GM21528 (cell line): ENCODE data around the gene IDE.
"Not testable (repeated sequence)": the region's sequence is repeated elsewhere in the genome, so short reads cannot be mapped to it uniquely, and the experiment has no call there.

Experiments used
- ATAC-seq: cut with Tn5 transposase; IDR thresholded peaks from one replicate; pipeline ENCODE4 v1.9.1; 2021; ENCODE audit warnings: mild to moderate bottlenecking, moderate library complexity; ENCODE audit not compliant: unreplicated experiment, low FRiP score

The IDE gene

DNA sequence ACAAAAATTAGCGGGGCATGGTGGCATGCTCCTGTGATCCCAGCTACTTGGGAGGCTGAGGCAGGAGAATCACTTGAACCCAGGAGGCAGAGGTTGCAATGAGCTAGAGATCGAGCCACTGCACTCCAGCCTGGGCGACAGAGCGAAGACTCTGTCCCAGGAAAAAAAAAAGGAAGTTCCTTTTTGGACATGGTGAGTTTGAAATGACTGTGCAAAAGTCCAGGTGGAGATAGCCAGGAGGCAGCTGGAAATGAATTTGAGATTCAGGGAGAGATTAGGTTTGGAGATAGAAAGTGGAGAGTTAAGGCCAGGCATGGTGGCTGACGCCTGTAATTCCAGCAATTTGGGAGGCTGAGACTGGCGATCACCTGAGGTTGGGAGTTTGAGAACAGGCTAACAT, 143.8 kb downstream of the IDE start:
- no peak for ATAC-seq

DNA sequence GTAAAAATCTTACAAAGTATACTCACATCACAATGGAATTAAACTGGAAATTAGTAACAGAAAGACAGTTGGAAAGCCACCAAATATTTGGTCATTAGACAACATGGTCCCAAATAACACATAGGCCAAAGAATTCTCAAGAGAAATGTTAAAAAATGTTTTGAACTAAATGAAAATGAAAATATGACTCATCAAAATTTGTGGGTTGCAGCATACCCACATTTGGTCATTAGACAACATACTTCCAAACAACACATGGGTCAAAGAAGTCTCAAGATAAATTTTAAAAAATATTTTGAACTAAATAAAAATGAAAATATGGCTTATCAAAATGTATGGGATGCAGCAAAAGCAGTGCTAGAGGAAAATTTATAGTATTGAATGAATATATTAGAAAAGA, 152.3 kb downstream of the IDE start:
- ATAC-seq, result no peak

DNA sequence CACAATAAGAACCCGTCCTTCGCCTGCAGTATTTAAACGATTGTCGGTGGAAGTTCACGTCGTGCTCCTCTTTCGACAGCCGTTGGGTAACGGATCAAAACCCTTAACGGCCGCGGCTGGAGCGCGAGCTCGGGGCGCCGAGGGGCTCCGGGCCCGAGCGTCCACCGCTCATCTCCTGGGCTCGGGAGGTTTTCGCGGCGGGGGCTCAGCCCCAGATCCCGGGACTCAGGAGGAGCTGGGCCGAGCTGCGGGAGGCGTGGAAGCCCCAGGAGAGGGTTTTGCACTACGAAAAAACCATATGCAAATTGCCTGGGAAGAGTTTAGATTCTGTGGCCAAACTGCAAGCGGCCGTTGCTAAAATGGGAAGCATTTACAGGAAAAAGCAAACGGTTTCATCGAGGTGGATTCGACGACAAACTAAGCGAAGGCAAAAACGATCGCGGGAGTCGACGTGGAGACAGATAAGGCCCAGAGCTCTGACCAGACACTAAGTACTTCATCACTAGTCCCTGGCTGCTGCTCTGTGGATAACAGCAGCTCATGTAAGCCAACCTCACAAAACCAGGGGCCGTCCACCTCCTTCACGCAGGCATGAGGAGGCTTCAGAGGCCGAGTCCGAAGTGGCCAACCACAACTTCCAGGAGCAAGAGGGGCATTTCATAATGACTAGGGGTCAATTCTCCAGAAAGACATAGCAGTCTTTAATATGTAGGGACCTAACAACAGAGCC, 153.2 kb downstream of the IDE start:
- ATAC-seq, result no peak

DNA sequence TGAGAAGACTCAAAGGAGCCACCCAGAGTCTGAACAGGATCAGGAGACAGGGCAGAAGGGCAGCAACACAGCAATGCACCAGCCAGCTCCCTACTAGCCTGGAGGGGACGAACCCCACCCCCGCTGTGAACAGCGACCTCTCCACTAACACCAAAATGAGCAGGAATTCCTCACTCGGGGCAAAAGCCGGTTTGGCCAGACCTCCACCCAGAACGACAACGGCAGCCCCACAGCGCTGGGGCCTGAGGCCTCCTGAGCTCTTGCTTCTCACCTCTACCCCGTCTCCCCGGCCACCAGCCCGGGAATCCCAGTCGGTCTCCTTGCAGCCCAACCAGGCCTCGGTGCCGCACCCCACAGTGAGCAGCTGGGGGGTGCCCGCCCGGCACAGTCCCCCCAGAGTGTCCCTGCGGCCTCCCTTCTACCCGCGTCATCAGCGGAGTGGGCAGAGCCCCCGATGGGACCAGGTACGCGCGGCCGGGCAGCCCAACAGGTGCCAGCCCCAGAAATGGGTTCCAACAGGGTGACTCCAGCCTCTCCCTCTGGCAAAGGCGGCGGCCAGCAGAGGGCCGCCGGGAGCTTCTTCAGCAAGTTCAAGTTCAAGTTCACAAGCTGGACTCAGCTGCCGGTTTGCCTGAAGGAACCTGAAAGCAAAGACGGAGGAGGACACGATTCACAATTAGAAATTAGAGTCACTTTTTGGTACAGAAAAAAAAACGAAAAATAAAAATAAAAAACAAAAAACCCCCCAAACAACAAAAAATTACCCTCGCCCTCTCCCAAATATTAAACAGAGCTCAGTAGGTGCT, 153.9 kb downstream of the IDE start:
- no peak for ATAC-seq

DNA sequence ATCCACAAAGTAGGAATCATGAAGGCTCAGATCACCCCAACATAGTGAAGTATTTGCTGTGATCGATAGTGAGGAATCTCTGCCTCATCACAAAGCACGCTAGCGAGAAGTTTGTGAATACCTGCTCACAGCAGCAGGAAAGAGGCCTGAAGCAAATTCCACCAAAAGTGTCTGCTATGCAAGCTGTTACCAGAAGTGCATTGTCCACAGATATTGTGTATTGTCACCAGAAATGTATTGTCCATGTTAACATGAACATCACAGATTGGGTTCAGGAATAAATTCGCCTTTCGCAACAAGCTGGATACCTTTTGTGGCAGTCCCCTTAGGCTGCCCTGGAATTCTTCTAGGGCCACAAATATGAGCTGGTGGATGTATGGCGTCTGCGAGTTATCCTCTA, 155.0 kb downstream of the IDE start:
- ATAC-seq, result no peak

DNA sequence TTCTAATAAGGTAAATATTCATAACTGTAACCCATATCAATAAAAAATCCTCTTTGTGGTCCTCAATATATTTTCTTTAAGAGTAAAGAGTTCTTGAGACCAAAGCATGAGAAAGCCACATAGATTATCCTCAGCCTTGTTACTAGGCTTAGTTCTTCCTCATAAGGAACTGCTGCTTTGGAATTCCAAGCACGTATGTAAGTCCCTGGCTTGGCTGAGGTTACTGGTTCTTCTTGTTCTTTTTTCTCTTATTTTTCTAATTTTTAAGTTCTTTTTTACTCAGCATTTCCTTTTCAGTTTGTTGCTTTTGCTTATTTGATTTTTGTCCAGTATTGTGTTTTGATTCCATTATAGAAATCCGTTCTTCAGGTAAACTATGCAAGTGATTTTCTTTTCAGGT, 155.7 kb downstream of the IDE start:
- ATAC-seq, result no peak

DNA sequence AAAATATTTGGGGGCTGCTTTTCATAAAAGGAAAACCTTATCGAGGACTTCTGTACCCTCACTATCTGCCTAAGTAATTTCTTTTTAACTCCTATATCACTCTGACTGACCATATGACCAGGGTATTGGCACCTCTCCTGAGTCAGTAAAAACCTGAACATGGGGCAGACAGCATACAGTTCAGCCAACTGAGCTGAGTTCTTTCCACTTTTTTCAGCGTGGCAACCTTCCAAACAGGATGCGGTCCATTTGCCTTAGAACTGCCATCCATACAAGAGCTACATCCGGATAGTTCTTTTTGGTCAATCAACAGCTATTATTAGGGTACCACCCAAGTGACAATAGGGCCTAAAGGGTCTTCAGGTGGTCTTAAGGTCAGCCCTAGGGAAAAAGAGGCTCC, 160.4 kb downstream of the IDE start:
- no peak for ATAC-seq

DNA sequence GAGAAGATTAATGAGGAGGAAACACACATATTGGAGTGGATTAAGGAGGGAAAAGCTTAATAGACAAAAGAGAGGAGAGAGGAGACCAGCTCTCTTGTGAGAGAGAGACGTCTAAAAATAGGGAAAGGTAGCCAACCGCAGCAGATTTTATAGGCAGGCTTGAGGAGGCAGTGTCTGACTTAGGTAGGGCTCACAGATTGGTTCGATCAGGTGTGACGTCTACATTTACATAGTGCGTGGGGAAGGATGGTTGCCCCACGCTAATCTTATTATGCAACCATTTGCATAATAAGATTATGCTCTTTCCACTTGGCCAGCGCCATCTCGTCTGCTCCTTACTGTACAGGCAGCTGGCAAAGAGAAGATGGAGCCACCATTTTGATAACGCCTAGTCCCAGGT, 160.9 kb downstream of the IDE start:
- ATAC-seq, result no peak

DNA sequence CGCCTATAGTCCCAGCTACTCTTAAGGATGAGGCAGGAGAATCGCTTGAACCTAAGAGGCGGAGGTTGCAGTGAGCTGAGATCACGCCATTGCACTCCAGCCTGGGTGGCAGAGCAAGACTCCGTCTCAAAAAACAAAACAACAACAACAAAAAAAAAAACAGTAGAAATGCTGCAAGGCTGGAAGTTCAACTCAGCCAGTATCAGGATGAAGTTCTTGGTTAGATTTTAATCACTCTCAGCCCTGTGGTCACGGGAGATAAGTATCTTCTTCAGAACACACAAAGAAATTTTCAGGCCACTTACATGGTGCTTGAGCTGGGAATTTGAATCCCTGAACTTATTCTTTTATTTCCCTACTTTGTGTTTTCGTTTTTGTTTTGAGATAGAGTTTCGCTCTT, 162.5 kb downstream of the IDE start:
- no peak for ATAC-seq

DNA sequence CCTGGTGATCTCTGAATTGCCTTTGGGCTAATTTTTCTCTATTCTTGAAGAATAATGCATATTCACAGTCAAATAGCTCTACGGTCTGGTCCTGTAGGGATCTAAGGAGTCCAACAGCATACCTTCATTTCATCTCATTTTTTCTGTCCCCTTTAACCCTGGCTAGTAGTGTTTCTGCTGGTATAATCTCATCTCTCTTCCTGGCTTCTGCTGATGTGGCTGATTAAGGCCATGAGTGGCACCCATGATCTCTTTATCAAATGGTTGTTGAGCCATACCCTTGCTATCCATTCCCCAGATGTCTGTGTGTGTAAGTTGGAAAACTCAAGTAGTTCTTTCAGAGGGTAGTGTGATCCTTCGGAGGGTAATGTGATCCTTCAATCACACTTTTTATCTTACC, 163.4 kb downstream of the IDE start:
- no peak for ATAC-seq

DNA sequence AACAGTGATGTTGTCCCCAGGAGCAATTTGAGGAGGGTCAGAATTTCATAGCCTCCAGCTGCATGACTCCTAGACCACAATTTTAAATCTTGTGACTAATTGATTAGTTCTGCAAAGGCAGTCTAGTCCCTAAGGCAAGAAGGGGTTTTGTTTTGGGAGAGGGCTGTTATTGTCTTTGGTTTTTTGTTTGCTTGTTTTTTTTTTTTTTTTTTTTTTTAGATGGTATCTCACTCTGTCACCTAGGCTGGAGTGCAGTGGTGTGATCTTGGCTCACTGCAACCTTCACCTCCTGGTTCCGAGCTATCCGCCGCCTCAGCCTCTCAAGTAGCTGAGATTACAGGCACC, 165.9 kb downstream of the IDE start:
- ATAC-seq, result no peak

DNA sequence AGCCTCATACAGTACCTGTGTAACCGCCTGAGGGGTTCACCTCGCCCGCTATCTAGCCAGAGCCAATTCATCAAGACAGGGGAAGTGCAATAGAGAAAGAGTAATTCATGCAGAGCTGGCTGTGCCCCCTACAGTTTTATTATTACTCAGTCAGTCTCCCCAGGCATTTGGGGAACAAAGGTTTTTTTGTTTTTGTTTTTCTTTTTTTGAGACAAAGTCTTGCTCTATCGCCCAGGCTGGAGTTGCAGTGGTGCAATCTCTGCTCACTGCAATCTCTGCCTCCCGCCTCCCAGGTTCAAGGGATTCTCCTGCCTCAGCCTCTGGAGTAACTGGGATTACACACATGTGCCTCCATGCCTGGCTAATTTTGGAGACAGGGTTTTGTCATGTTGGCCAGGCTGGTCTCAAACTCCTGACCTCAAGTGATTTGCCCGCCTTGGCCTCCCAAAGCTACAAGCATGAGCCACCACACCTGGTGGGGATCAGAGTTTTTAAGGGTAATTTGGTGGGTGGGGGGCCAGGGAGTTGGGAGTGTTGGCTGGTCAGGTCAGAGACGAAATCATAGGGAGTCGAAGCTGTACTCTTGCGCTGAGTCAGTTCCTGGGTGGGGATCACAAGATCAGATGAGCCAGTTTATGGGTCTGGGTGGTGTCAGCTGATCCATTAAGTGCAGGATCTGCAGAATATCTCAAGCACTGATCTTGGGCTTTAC, 166.4 kb downstream of the IDE start:
- no peak for ATAC-seq

DNA sequence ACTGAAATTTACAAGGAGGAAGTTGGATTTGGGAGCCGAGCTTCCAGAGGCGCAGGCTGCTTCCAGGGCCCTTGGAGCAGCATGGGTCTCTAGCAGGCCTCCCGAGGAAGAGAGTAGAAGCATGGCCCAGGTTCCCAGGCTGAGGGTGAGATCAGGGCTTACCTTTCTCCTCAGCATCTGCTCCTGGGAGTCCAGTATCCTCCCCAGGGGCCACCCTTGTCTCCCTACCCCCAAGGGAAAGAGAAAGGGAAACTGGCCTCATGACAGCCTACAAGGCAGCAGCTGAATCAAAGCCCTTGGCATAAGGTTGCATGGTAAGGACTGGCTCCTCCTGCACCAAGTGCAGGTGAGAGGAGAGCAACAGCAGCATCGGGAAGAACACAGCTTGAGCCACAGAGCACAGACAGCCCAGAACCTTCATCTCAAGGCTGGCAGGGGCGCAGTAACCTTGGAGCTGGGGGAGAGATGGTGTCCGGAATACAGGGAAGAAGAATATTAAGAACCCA, 168.4 kb downstream of the IDE start:
- ATAC-seq, result no peak

DNA sequence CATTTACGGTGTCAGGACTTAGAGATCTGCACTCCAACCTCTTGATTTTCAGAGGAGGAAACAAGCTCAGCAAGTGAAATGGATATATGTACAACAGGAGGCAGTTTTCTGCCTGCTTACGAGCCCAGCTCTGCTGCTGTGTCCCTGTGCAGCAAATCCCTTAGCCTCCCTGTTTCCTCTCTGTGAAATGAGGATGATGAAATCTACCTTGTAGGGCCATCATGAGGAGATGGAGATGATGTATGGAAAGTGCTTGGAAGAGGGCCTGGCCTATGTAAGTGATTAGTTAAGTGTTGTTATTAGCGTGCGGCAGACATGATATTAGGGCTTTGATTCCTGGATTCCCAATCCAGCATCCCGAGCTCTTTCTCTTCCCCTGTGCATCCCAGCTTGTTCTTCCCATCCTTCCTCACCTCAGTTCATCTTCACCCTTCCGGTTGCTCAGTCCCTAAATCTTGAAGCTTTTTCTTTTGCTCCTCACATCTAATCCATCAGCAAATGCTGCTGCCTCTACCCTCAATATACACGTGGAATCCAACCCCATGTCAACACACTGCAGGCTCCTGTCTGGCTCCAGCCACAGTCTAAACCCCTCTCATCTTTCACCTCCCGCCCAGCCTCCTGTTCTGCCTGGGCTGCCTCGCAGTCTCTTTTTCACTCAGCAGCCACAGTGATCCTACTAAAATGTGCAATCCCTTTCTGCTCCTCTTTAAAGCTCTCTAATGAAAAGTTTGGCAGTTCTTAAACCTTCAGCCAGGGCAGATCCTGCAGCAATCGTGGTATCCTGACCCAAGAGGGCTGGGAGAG, 169.1 kb downstream of the IDE start:
- ATAC-seq, result no peak

DNA sequence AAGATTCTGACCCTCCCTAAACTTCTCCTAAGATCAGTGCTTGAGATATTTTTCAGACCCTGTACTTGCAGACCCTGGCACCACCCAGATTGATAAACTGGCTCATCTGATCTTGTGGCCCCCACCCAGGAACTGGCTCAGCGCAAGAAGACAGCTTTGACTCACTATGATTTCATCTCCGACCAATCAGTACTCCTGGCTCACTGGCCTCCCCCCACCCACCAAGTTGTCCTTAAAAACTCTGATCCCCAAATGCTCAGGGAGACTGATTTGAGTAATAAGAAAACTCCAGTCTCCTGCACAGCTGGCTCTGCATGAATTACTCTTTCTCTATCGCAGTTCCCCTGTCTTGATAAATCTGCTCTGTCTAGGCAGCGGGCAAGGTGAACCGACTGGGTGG, 171.7 kb downstream of the IDE start:
- ATAC-seq, result not testable (repeated sequence)
